Myocyte (in vitro differentiated cells): ENCODE data around the gene KCTD14. TPM values are rescaled to one million over a fixed set of nuclear protein-coding genes. Genes with fewer than 3 reads are reported as not detected.
"Not testable (repeated sequence)": the region's sequence is repeated elsewhere in the genome, so short reads cannot be mapped to it uniquely, and the experiment has no call there.

Source experiments
- DNase-seq: peaks from one replicate; pipeline ENCODE4 v3.0.0-alpha.2; 2012; ENCODE audit warnings: low read depth
- total RNA-seq: library from RNA; depleted of rRNA; stranded (reverse); fragments of >200 nt; gene quantifications from 2 replicates; pipeline ENCODE4 v1.2.3, GENCODE V29; 2014

KCTD14 gene
- total RNA-seq, 1 donor from 2014 or later = 0.35 TPM

- DNase-seq = no peak
These were observed 2.3 kb upstream of the KCTD14 start for GRCh38 chr11:78025378-78025777.

GRCh38 chr11:78023426-78023825 is 350 bp upstream of the KCTD14 start:
- no peak for DNase-seq

GRCh38 chr11:78021611-78022010 is 1.5 kb downstream of the KCTD14 start:
- DNase-seq = no peak

GRCh38 chr11:78020246-78020645 is 2.8 kb downstream of the KCTD14 start:
- no peak for DNase-seq

GRCh38 chr11:78019808-78020207 is 3.3 kb downstream of the KCTD14 start:
- no peak for DNase-seq

GRCh38 chr11:78015878-78016277 is 7.2 kb downstream of the KCTD14 start:
- DNase-seq = no peak

- DNase-seq = peak; percentile 40
These were observed 8.0 kb downstream of the KCTD14 start for GRCh38 chr11:78014937-78015520.

- DNase-seq = no peak
These were observed 11.8 kb downstream of the KCTD14 start for GRCh38 chr11:78011301-78011700.

- no peak for DNase-seq
These were observed 12.3 kb downstream of the KCTD14 start for GRCh38 chr11:78010755-78011154.

GRCh38 chr11:78010304-78010703 is 12.8 kb downstream of the KCTD14 start:
- no peak for DNase-seq

- no peak for DNase-seq
These were observed 14.0 kb downstream of the KCTD14 start for GRCh38 chr11:78009062-78009461.

GRCh38 chr11:78000193-78000592 is 22.9 kb downstream of the KCTD14 start:
- DNase-seq = peak; percentile 80

- peak; percentile 19 for DNase-seq
These were observed 23.5 kb downstream of the KCTD14 start for GRCh38 chr11:77999446-78000030.

GRCh38 chr11:77994434-77995362 is 28.4 kb downstream of the KCTD14 start, which contains the start of gene INTS4:
Gene INTS4, minus strand, starts transcription at chr11:77994668. Its CDS starts 25 bp downstream, at chr11:77994643.
- peak; percentile 100 for DNase-seq

- DNase-seq = no peak
These were observed 29.2 kb downstream of the KCTD14 start for GRCh38 chr11:77993902-77994301.

GRCh38 chr11:77990981-77991380 is 32.1 kb downstream of the KCTD14 start:
- DNase-seq = no peak

GRCh38 chr11:77986456-77986855 is 36.6 kb downstream of the KCTD14 start:
- not testable (repeated sequence) for DNase-seq

- no peak for DNase-seq
These were observed 41.6 kb downstream of the KCTD14 start for GRCh38 chr11:77981346-77981947.

GRCh38 chr11:77968337-77968736 is 54.7 kb downstream of the KCTD14 start:
- DNase-seq = no peak

- DNase-seq = no peak
These were observed 55.3 kb downstream of the KCTD14 start for GRCh38 chr11:77967753-77968152.

GRCh38 chr11:77967121-77967520 is 56.0 kb downstream of the KCTD14 start:
- no peak for DNase-seq

- no peak for DNase-seq
These were observed 56.7 kb downstream of the KCTD14 start for GRCh38 chr11:77966338-77966737.
